GM19455 (cell line): ENCODE results near the gene FUT8.
A peak's percentile ranks its signal among the peaks of the same experiment; 100 is the strongest.
"Not testable (repeated sequence)": the region's sequence is repeated elsewhere in the genome, so short reads cannot be mapped to it uniquely, and the experiment has no call there.

Experiments
- ATAC-seq: cut with Tn5 transposase; IDR thresholded peaks from one replicate; pipeline ENCODE4 v1.9.1; 2021; ENCODE audit not compliant: unreplicated experiment

FUT8 gene

DNA sequence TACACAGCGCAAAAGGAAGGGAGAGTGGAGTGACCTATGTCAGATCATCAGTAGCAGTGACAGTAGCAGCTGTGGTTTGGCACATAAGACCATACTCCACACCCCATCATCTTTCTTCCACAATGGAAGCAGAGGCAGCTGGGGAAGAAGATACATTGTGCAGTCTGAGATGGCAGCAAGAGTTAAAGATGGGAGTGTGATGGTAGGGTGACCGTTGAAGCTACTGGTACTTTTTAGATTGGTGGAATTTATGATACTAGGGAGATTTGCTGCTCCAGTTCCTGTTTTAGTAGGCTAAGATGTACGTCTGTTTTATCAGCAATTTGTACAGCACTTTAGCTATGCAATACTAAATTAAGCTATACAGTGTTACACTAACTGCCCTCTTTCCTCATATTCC lies 291.0 kb downstream of the FUT8 start:
- no peak for ATAC-seq

DNA sequence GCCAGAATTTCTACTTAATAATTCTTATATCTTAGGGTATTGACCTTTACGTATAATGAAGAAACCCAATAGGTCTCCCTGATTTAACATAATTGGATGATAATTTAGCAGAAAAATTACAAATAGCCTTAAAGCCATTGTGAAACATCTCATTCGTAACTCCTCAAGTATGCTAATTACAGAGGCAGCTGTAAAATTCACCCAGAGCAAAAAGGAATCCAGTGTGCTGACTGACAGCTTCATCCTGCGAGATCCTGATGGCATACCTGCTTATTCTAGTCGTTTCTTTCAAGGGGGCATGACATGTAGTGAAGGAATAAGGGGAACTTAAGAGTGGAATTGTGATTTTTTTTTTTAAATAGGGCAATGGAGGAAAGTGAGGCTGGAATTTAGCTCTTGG lies 291.5 kb downstream of the FUT8 start:
- ATAC-seq, result no peak

DNA sequence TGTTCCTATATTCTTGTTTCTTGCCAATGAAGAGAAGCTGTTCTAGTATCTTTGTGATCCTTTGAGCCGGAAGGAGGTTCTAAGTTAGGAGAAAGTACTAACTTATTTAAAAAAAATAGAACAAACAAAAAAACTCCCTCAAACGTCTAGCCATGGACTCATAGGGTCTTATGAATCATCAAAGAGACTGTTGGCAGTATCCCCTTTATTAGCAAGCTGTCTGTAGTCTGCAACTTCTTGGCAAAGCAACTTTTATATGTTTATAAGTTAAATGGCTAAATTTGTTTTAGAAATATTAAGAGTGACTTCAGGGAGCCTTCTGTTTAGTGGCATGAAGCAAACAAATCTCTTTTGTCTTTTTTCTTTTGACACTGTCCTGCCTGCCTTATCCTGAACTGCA lies 291.9 kb downstream of the FUT8 start:
- no peak for ATAC-seq

- ATAC-seq, result no peak
Observed at GRCh38 chr14:65704850-65705249, 292.3 kb downstream of the FUT8 start.

GRCh38 chr14:65709576-65709975 lies 297.0 kb downstream of the FUT8 start:
- no peak for ATAC-seq

GRCh38 chr14:65716813-65717212 lies 304.3 kb downstream of the FUT8 start:
- not testable (repeated sequence) for ATAC-seq

DNA sequence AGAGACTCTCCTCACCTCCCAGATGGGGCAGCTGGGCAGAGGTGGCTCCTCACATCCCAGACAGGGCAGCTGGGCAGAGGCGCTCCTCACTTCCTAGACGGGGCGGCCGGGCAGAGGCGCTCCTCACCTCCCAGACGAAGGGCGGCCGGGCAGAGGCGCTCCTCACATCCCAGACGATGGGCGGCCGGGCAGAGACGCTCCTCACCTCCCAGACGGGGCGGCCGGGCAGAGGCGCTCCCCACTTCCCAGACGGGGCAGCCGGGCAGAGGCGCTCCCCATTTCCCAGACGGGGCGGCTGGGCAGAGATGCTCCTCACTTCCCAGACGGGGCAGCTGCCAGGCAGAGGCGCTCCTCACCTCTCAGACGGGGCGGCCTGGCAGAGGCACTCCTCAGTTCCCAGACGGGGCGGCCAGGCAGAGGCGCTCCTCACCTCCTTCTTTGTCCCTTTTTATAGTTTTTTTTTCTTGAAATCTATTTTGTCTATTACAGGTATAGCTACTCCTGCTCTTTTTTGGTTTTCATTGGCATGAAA lies 304.9 kb downstream of the FUT8 start:
- not testable (repeated sequence) for ATAC-seq

DNA sequence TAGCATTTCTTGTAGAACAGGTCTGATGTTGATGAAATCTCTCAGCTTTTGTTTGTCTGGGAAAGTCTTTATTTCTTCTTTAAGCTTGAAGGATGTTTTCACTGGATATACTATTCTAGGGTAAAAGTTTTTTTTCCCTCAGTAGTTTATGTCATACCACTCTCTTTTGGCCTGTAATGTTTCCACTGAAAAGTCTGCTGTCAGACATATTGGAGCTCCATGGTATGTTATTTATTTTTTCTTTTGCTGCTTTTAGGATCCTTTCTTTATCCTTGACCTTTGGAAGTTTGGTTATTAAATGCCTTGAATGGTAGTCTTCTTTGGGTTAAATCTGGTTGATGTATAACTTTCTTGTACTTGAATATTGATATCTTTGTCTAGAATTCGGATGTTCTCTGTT lies 306.1 kb downstream of the FUT8 start:
- no peak for ATAC-seq

DNA sequence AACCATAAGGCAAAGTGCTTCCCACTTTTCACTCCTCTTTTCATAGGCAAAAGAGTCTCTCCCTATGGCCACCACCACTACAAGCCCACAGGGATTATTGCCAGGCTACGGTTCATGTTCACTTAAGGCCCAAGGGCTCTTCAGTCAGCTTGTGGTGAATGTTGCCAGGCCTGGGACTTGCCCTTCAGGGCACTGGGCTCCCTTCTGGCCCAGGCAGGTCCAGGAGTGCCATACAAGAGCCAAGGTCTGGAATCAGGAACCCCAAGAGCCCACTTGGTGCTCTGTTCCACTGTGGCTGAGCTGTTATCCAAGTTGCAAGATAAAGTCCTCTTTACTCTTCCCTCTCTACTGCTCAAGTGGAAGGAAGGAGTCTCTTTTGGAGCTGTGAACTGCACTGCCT lies 307.6 kb downstream of the FUT8 start:
- no peak for ATAC-seq

DNA sequence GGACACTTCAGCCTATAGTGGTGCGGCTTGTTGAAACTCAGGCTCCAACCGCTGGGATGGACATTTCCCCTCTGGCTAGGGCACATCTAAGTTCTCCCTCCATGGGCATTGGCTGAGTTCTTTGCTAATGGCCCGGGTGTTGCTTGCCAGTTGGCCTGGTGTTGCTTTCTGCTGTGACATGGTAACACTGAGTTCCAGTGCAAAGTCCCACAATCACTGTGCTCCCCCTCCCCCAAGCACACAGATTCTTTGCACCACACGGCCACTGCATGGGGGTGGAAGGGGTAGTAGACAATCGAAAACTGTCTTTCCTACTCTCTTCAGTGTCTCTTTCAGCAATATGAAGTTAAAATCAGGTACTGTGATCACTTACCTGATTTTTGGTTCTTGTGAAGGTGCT lies 308.2 kb downstream of the FUT8 start:
- ATAC-seq, result no peak

- no peak for ATAC-seq
Observed at GRCh38 chr14:65723348-65723747, 310.8 kb downstream of the FUT8 start.

DNA sequence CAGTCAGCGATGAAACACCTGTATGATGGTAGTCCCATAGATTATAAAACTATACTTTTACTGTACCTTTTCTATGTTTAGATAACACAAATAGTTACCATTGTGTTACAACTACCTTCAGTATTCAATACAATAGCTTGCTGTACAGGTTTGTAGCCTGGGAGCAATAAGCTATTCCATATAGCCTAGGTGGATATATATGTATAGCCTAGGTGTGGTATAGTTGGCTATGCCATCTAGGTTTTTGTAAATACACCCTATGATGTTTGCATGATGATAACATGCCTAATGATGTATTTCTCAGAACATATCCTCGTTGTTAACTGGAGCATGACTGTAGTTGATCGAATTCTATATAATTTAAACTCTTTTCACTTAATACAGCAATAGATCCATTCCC lies 316.1 kb downstream of the FUT8 start:
- no peak for ATAC-seq

DNA sequence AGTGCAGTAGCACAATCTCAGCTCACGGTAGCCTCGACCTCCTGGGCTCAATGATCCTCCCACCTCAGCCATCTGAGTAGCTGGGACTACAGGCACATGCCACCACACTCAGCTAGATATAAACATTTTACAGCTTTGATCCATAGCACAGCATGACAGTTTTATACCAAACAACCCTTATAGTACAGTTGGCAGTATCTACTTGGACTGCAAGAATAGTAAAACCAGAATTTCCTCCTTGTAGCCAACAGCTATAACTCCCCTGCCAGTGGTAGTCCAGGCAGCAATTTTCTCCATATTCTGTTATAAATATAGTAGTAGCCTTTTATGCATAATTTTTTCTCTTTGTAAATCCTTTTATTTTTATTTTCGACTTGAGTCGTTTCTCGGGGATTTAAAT lies 317.0 kb downstream of the FUT8 start:
- no peak for ATAC-seq

DNA sequence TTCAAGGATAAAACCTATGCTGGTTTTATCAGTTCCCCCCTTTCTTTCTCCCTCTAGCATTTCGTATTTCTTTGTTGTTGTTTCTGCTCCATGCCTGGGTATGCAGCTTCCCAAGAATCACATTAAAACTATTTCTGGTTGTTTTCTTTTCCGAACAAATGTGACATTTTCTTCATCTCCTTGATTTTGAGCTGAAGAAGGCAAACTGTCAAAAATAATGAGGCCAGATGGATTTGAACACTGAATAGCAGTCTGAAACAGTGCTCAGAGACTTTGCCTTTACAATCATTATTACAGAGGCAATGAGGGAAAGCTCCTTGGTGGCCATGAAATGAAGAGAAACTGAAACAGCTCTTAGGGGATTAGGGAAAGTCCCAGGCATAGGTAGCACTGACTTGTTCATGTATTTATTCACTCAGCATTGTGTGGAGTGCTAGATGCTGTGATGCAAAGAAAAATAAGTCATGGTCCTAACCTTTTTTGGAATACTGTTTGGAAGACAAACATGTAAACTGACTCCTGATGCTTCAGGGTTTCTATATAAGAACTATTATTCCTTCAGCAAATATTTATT lies 319.5 kb downstream of the FUT8 start:
- peak; percentile 82 for ATAC-seq

DNA sequence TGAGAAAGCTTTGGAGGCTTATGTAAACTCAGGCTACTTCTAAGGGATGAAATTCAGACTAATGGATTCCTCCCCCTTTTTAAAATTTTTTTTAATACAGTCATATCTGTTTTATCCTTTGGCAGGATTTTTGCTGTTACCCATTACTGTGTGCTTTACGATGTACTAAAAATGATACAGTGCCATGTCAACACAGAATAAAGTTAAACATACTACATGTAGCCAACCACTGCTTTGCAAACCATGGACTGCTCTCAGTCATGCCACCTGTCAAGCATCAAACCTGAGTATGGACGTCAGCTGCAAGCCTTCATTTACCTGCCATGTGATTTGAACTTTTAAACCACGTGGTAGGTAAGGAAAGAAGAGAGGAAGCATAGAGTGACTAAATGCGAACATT lies 325.8 kb downstream of the FUT8 start:
- ATAC-seq, result no peak

DNA sequence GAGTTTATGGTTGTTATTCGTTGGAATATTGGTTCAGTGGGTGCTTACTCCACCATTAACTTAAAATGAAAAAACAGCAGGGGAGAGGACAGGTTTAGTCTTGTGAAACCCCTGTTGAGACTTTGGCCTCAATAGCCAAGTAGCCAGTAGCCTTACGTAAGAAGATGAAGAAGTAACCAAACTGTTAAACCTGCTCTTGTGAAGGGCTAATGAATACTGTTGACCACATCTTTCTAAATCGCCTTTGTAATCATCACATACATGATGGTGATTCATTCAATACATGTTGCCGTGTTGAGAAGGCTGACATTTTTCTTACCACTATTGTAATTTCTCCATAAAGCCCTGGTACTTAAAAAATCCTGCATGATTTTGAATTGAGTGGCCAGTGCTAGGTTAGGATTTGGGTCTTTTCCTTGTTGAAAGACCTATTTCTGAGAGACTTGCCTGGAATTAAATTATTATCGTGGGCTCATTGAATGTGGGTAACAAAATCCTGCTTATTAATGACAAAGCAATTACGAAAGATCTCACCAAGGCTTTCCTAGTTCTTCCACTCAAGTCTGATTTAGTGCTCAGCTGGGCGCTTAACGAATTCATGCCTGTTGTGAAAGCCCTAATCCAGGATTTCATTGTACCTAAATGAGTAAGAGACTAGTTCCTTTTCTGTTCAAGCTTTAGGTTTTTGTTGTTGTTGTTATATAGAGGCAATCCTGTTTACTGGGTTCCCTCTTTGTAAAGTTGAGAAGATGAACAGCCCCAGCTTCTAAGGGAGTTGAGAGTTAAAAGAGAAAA lies 333.1 kb downstream of the FUT8 start:
- ATAC-seq, result no peak

DNA sequence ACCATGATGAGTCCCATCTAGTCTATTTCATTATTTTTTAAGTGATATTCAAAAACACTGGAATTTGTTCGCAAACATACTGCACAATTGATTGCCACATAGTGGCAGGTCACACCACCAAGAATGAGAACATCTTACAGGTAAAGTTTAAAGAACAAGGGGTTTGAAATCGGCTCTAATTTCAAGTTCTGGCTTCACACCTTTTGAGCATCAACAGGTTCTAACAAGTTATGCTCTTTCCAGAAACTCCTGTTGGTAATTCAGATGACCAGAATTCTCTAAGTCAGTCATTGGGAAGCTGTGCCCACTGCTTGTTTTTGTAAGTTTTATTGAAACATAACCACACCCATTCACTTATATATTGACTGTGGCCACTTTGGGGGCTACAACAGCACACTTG lies 336.3 kb downstream of the FUT8 start:
- ATAC-seq, result no peak

DNA sequence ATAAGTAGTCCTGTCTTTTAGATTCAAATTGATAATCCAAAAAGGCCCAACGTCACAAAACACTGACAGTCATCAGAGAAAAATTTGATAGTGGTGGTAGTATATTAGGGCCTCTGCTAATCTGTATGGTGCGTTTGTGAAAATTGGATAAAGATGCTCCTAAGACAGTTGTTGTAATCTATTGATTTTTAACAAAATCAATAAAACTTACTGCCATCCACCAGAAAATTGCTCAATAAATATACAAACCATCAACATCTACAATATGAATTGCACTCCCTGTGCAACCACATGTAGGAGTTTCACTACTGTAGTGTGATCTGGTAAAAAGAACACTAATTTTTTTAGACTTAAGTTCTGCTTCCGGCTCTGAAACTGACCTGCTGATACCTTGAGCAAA lies 336.8 kb downstream of the FUT8 start:
- no peak for ATAC-seq

DNA sequence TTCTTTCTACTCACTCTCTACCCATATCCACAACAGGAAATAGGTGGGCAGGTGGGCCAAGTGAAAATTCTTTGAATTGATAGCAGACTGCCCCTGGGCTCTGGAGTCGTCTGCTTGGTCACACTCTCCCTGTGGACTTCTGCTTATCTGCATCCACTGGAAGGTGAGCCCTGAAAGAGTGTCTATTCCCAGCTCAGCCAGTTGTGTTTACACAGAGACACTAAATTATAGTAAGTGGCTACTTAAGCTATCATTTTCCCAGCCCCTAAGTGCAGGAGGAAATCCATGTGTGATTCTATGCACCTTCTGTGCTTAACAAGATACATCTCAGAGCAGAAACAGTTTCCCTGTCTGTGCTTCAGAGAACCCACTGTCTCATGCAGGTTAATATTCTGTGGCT lies 338.4 kb downstream of the FUT8 start:
- no peak for ATAC-seq

DNA sequence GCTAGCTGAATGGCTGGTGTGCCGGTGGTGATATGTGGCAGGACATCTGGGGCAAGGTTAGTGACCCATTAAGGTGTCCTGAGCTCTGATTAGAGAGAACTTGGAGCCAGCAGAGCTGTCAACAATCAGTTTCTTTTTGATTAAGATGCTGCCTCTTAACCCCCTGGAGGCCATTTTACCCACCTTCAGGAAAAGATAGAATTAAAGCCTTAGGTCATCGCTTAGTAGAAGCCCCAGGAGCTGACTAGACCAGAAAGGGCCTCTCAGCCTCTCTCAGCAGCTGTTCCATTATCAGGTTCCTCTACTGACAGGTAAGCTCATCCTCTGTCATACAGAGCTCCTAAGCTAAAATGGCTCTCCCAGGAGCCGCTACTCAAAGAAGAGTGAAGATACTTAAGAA lies 339.0 kb downstream of the FUT8 start:
- ATAC-seq, result no peak

GRCh38 chr14:65753061-65753460 lies 340.5 kb downstream of the FUT8 start:
- no peak for ATAC-seq

DNA sequence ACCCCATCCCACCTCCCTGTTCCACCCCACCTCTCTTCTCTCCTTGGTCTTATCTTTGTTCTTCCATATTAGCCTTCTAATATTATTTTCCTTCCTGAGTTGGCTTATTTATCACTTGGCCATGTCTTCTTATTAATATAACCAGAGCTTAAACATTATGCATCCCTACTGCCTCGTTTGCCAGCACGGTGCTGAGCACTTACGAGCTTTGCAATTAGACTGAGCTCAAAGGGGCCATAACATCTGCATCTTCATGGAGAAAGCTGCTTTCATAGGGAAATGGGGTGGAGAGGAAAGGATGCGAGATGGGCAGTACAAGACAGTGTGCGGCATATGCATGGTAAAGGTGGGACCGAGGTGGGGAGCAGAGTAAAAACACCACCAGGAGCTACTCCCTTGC lies 342.8 kb downstream of the FUT8 start:
- no peak for ATAC-seq

DNA sequence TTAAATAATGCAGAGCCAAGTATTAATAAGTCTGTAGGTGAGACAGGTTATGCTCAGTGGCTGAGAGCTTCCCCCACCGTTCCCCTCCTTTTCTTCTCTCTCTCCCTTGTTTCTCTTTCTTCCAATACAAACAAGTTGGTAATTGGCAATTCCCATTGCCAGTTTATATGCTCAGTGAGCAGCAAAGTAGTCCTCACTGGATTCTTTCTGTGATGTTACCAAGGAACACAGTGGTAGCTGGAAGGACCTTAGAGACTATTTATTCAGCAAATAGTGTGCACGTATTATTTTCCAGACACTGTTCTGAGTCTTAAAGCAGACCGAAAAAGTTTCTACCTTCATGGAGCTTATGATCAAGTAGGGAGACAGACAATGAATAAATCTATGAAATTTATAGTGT lies 344.4 kb downstream of the FUT8 start:
- ATAC-seq, result no peak
